ENCODE data around the gene DARS1.

- TF ChIP-seq CTCF (IDR thresholded peaks at IDR 0.05) (no peak), REST (IDR thresholded peaks at IDR 0.05; ENCODE audit: insufficient read depth in 1 of 2, low read depth in 2 of 2, low read length in 1 of 2) (no peak), POLR2AphosphoS5 (IDR thresholded peaks at IDR 0.05; ENCODE audit: low read depth, low read length) (no peak)
These were observed 31.4 kb upstream of the DARS1 start for GRCh38 chr2:136016836-136017235.
